ENCODE measurements around the gene CACNA1G.

Gene CACNA1G

DNA sequence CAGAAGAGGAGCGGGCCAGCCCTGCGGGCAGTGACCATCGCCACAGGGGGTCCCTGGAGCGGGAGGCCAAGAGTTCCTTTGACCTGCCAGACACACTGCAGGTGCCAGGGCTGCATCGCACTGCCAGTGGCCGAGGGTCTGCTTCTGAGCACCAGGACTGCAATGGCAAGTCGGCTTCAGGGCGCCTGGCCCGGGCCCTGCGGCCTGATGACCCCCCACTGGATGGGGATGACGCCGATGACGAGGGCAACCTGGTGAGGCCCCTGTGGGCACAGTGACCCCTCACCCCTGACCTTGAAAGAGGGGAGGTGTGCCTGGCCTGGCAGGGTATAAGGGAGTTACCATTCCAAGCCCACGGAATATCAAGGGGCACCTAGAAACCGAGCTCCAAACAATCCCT is 39.1 kb downstream of the CACNA1G start:
- Histone ChIP-seq H3K27me3 (ENCODE audit: control insufficient read depth in 3 of 3, insufficient read depth in 3 of 3, low read depth in 1 of 3, low read length in 3 of 3) (peaks cover 0 to under 1% (median 0%) of the 10 kb centered on the region in 3 experiments), H3K4me1 (ENCODE audit: control insufficient read depth in 2 of 2, insufficient read depth in 1 of 2, low read depth in 1 of 2, low read length in 2 of 2) (peaks cover 13 to 16% of the 10 kb centered on the region in 2 donors), H3K4ac (ENCODE audit: low read length) (no peak overlapping the region), H4K8ac (ENCODE audit: low read depth, low read length) (no peak overlapping the region), H3K14ac (ENCODE audit: low read length) (peak overlapping the region; percentile 38), H3K9me3 (replicated peaks in 1 of 2; ENCODE audit: control insufficient read depth in 2 of 2, insufficient read depth in 1 of 2, low read depth in 1 of 2, low read length in 2 of 2) (no peaks in the 10 kb centered on the region), H3K4me3 (ENCODE audit: low read length in 2 of 2) (no peak overlapping the region), H2BK5ac (ENCODE audit: low read length) (peak overlapping the region; percentile 75), H2BK15ac (ENCODE audit: low read length) (peak overlapping the region; percentile 98), H3K9ac (ENCODE audit: low read depth, low read length, poor library complexity) (peak overlapping the region; percentile 60), H3K36me3 (replicated peaks in 1 of 2; ENCODE audit: control insufficient read depth in 2 of 2, insufficient read depth in 2 of 2, low read length in 2 of 2) (peaks cover 0 to 1% of the 10 kb centered on the region in 2 donors), H2AK5ac (ENCODE audit: low read depth, low read length) (peak overlapping the region; percentile 84), H2AFZ (ENCODE audit: low read length) (no peak overlapping the region), H3K18ac (ENCODE audit: low read length) (peak overlapping the region; percentile 64), H2BK120ac (ENCODE audit: low read depth, low read length) (no peak overlapping the region), H3K79me1 (ENCODE audit: low read depth, low read length) (peaks cover 3% of the 10 kb centered on the region), H2BK12ac (ENCODE audit: low read length) (peak overlapping the region; percentile 10), H3K23ac (ENCODE audit: low read depth, low read length, poor library complexity) (peak overlapping the region; percentile 43), H3K27ac (replicated peaks; ENCODE audit: low read length) (no peak overlapping the region), H4K91ac (ENCODE audit: low read depth, low read length, poor library complexity) (peak overlapping the region; percentile 53), H3K4me2 (ENCODE audit: insufficient read depth, low read length, poor library complexity, severe bottlenecking) (no peak overlapping the region)
- DNase-seq (ENCODE audit: low spot score), result no peak
- WGBS, 2 donors (ENCODE audit: extremely low coverage in 2 of 2, insufficient read length in 2 of 2, insufficient replicate concordance in 1 of 2), result no CpG with 5 or more reads among the region's 15 CpGs

DNA sequence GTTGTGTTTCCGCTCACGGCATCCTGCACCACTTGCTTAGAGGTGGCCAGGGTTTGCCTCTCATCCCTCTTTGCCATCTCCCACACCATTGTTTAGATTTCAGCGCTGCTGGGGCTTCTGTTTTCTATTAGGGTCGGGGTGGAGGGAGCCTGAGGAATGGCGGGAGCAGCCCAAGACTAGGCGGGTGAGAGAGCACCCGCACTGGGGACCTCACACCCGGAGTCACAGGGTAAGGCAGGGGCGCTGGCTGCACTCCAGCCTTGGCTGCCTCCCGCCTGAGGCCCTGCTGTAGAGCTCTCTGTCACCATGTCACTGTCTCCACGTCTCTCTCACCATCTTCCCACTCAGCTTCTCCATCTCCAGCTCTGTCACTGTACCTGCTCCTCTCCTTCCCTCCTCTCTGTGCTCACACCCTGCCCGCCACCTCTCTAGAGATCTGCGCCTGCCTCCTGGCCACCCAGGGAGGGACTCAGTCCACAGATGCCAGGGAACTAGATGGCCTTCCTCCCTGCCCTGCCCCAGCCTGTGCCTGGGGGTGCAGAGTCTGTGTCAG is 41.4 kb downstream of the CACNA1G start:
- H3K4me1 ChIP-seq (ENCODE audit: control insufficient read depth in 2 of 2, insufficient read depth in 1 of 2, low read depth in 1 of 2, low read length in 2 of 2), result peaks cover 10 to 12% of the 10 kb centered on the region in 2 donors

DNA sequence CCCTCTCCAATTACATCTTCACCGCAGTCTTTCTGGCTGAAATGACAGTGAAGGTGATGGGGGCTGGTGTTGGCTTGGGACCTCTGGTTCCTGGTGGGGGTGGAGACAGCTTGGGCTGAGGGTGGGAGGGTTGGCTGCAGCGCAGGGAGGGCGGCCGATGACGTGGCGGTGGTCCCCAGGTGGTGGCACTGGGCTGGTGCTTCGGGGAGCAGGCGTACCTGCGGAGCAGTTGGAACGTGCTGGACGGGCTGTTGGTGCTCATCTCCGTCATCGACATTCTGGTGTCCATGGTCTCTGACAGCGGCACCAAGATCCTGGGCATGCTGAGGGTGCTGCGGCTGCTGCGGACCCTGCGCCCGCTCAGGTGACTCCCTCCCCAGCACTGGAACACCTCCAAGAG is 42.3 kb downstream of the CACNA1G start:
- Histone ChIP-seq H3K36me3 (replicated peaks in 1 of 2; ENCODE audit: control insufficient read depth in 2 of 2, insufficient read depth in 2 of 2, low read length in 2 of 2) (no peaks in the 10 kb centered on the region), H2BK120ac (ENCODE audit: low read depth, low read length) (peak overlapping the region; percentile 39), H4K8ac (ENCODE audit: low read depth, low read length) (no peak overlapping the region), H3K18ac (ENCODE audit: low read length) (peak overlapping the region; percentile 70), H3K27ac (replicated peaks; ENCODE audit: low read length) (no peak overlapping the region), H2BK12ac (ENCODE audit: low read length) (peak overlapping the region; percentile 66), H3K14ac (ENCODE audit: low read length) (peak overlapping the region; percentile 91), H3K4me1 (ENCODE audit: control insufficient read depth in 2 of 2, insufficient read depth in 1 of 2, low read depth in 1 of 2, low read length in 2 of 2) (peaks cover 10 to 12% of the 10 kb centered on the region in 2 donors), H3K4ac (ENCODE audit: low read length) (no peak overlapping the region), H2BK5ac (ENCODE audit: low read length) (peak overlapping the region; percentile 57), H3K4me3 (ENCODE audit: low read length in 2 of 2) (peak overlapping the region in 1 of 2 donors; percentile 34), H3K27me3 (ENCODE audit: control insufficient read depth in 3 of 3, insufficient read depth in 3 of 3, low read depth in 1 of 3, low read length in 3 of 3) (no peaks in the 10 kb centered on the region), H4K91ac (ENCODE audit: low read depth, low read length, poor library complexity) (no peak overlapping the region), H3K9ac (ENCODE audit: low read depth, low read length, poor library complexity) (peak overlapping the region; percentile 72), H3K79me1 (ENCODE audit: low read depth, low read length) (peaks cover 3% of the 10 kb centered on the region), H2AK5ac (ENCODE audit: low read depth, low read length) (peak overlapping the region; percentile 77), H2BK15ac (ENCODE audit: low read length) (peak overlapping the region; percentile 89), H3K23ac (ENCODE audit: low read depth, low read length, poor library complexity) (peak overlapping the region; percentile 94), H2AFZ (ENCODE audit: low read length) (no peak overlapping the region), H3K9me3 (replicated peaks in 1 of 2; ENCODE audit: control insufficient read depth in 2 of 2, insufficient read depth in 1 of 2, low read depth in 1 of 2, low read length in 2 of 2) (no peaks in the 10 kb centered on the region), H3K4me2 (ENCODE audit: insufficient read depth, low read length, poor library complexity, severe bottlenecking) (no peak overlapping the region)
- no peak for DNase-seq (ENCODE audit: low spot score)
- no CpG with 5 or more reads among the region's 18 CpGs for WGBS, 2 donors (ENCODE audit: extremely low coverage in 2 of 2, insufficient read length in 2 of 2, insufficient replicate concordance in 1 of 2)

More for the DNA sequence above, 41.4 kb downstream of the CACNA1G start:
- Histone ChIP-seq H4K8ac (ENCODE audit: low read depth, low read length) (no peak overlapping the region), H3K79me1 (ENCODE audit: low read depth, low read length) (peaks cover 3% of the 10 kb centered on the region), H2AK5ac (ENCODE audit: low read depth, low read length) (peak overlapping the region; percentile 97), H2BK120ac (ENCODE audit: low read depth, low read length) (no peak overlapping the region), H2BK5ac (ENCODE audit: low read length) (peak overlapping the region; percentile 87), H4K91ac (ENCODE audit: low read depth, low read length, poor library complexity) (no peak overlapping the region), H3K4ac (ENCODE audit: low read length) (peak overlapping the region; percentile 67), H3K36me3 (replicated peaks in 1 of 2; ENCODE audit: control insufficient read depth in 2 of 2, insufficient read depth in 2 of 2, low read length in 2 of 2) (peaks cover 0 to 1% of the 10 kb centered on the region in 2 donors), H2BK15ac (ENCODE audit: low read length) (peak overlapping the region; percentile 89), H3K18ac (ENCODE audit: low read length) (peak overlapping the region; percentile 88), H2BK12ac (ENCODE audit: low read length) (peak overlapping the region; percentile 16), H3K9me3 (replicated peaks in 1 of 2; ENCODE audit: control insufficient read depth in 2 of 2, insufficient read depth in 1 of 2, low read depth in 1 of 2, low read length in 2 of 2) (no peaks in the 10 kb centered on the region), H3K14ac (ENCODE audit: low read length) (peak overlapping the region; percentile 76), H3K4me2 (ENCODE audit: insufficient read depth, low read length, poor library complexity, severe bottlenecking) (no peak overlapping the region), H2AFZ (ENCODE audit: low read length) (no peak overlapping the region), H3K4me3 (ENCODE audit: low read length in 2 of 2) (no peak overlapping the region), H3K23ac (ENCODE audit: low read depth, low read length, poor library complexity) (peak overlapping the region; percentile 86), H3K9ac (ENCODE audit: low read depth, low read length, poor library complexity) (peak overlapping the region; percentile 37), H3K27ac (replicated peaks; ENCODE audit: low read length) (no peak overlapping the region), H3K27me3 (ENCODE audit: control insufficient read depth in 3 of 3, insufficient read depth in 3 of 3, low read depth in 1 of 3, low read length in 3 of 3) (no peaks in the 10 kb centered on the region)
- DNase-seq (ENCODE audit: low spot score), result no peak
- no CpG with 5 or more reads among the region's 13 CpGs for WGBS, 2 donors (ENCODE audit: extremely low coverage in 2 of 2, insufficient read length in 2 of 2, insufficient replicate concordance in 1 of 2)

DNA sequence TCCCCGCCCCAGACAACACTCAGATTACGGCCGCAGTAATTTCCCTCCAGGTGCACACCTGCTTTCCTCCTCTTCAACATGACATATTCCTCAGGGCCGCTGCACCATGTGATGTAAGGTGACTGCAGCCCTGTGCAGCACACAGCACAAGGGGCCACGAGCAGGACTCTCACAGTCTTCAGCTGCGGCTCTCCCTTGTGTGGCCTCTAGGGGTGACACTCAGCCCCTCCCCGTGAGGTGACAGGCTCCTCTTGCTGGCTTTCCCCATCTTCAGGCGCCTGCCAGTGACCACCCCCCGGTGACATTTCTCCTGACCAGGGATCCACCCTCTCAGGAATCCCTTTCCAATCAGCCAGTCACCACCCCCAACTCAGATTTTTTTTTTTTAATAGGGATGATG is 42.8 kb downstream of the CACNA1G start:
- Histone ChIP-seq H3K36me3 (replicated peaks in 1 of 2; ENCODE audit: control insufficient read depth in 2 of 2, insufficient read depth in 2 of 2, low read length in 2 of 2) (no peaks in the 10 kb centered on the region), H2BK120ac (ENCODE audit: low read depth, low read length) (no peak overlapping the region), H2AK5ac (ENCODE audit: low read depth, low read length) (peak overlapping the region; percentile 77), H2BK12ac (ENCODE audit: low read length) (peak overlapping the region; percentile 51), H3K27me3 (ENCODE audit: control insufficient read depth in 3 of 3, insufficient read depth in 3 of 3, low read depth in 1 of 3, low read length in 3 of 3) (no peaks in the 10 kb centered on the region), H3K4me2 (ENCODE audit: insufficient read depth, low read length, poor library complexity, severe bottlenecking) (no peak overlapping the region), H3K23ac (ENCODE audit: low read depth, low read length, poor library complexity) (peak overlapping the region; percentile 94), H4K91ac (ENCODE audit: low read depth, low read length, poor library complexity) (no peak overlapping the region), H3K18ac (ENCODE audit: low read length) (peak overlapping the region; percentile 70), H3K14ac (ENCODE audit: low read length) (no peak overlapping the region), H3K4me1 (ENCODE audit: control insufficient read depth in 2 of 2, insufficient read depth in 1 of 2, low read depth in 1 of 2, low read length in 2 of 2) (peaks cover 10 to 12% of the 10 kb centered on the region in 2 donors), H2BK5ac (ENCODE audit: low read length) (peak overlapping the region; percentile 57), H3K4ac (ENCODE audit: low read length) (no peak overlapping the region), H3K9me3 (replicated peaks in 1 of 2; ENCODE audit: control insufficient read depth in 2 of 2, insufficient read depth in 1 of 2, low read depth in 1 of 2, low read length in 2 of 2) (no peaks in the 10 kb centered on the region), H3K4me3 (ENCODE audit: low read length in 2 of 2) (no peak overlapping the region), H2BK15ac (ENCODE audit: low read length) (peak overlapping the region; percentile 89), H4K8ac (ENCODE audit: low read depth, low read length) (no peak overlapping the region), H3K79me1 (ENCODE audit: low read depth, low read length) (peaks cover 3% of the 10 kb centered on the region), H3K27ac (replicated peaks; ENCODE audit: low read length) (no peak overlapping the region), H3K9ac (ENCODE audit: low read depth, low read length, poor library complexity) (no peak overlapping the region), H2AFZ (ENCODE audit: low read length) (no peak overlapping the region)
- no peak for DNase-seq (ENCODE audit: low spot score)
- no CpG with 5 or more reads among the region's 9 CpGs for WGBS, 2 donors (ENCODE audit: extremely low coverage in 2 of 2, insufficient read length in 2 of 2, insufficient replicate concordance in 1 of 2)

Data from neuronal stem cell (in vitro differentiated cells).